IMR-90 (cell line): Measurements from ENCODE around the gene PRMT5. TPM values are rescaled to one million over a fixed set of nuclear protein-coding genes. Genes with fewer than 3 reads are reported as not detected.

Source experiments
- ATAC-seq: fragments of 200-7000 bp; cut with Tn5 transposase; 2 replicates; pipeline ENCODE4 v1.9.1; 2020; ENCODE audit warnings: low read depth, mild to moderate bottlenecking, moderate library complexity
- BruUV-seq: library from RNA; stranded (reverse); fragments of 400-500 nt; replicated peaks from 2 replicates; lab custom pipeline; 2021; lab: Mats Ljungman, UMichigan
- CTCF ChIA-PET: fragments of 300-600 bp; formaldehyde crosslinking; extraction: SDS; loops from one replicate; lab custom pipeline; 2021; ENCODE audit warnings: antibody characterized with exemption; lab: Yijun Ruan, JAX
- POLR2A ChIA-PET: fragments of 300-600 bp; sonication (Branson Sonifier 250); formaldehyde crosslinking; loops from one replicate; lab custom pipeline; 2022; ENCODE audit warnings: antibody characterized with exemption; ENCODE audit not compliant: unreplicated experiment; lab: Charles Lee
- DNase-seq: peaks from one replicate; pipeline ENCODE4 v3.0.0; 2013
- H2AFZ ChIP-seq: replicated peaks from 2 replicates; pipeline ENCODE3; 2013; ENCODE audit warnings: low read length, mild to moderate bottlenecking; ENCODE audit not compliant: poor library complexity
- H2AK5ac ChIP-seq: 2 replicates; pipeline ENCODE4 v1.6.1; 2013; ENCODE audit warnings: low read depth, low read length, inconsistent platforms
- H2AK9ac ChIP-seq: replicated peaks from 2 replicates; pipeline ENCODE3; 2013; ENCODE audit warnings: mild to moderate bottlenecking, low read depth, low read length, moderate library complexity; ENCODE audit not compliant: poor library complexity
- H2BK120ac ChIP-seq: 2 replicates; pipeline ENCODE4 v1.6.1; 2013; ENCODE audit warnings: low read depth, low read length, inconsistent platforms
- H2BK15ac ChIP-seq: 3 replicates; pipeline ENCODE4 v1.6.1; 2013; ENCODE audit warnings: low read depth, low read length, inconsistent platforms
- H2BK20ac ChIP-seq: 2 replicates; pipeline ENCODE4 v1.6.1; 2013; ENCODE audit warnings: low read depth, mild to moderate bottlenecking, inconsistent platforms, low read length, moderate library complexity
- H2BK5ac ChIP-seq: 2 replicates; pipeline ENCODE4 v1.6.1; 2013; ENCODE audit warnings: mild to moderate bottlenecking, low read depth, low read length, inconsistent platforms; ENCODE audit not compliant: poor library complexity, severe bottlenecking
- H3K14ac ChIP-seq: replicated peaks from 2 replicates; pipeline ENCODE4 v1.6.1; 2013; ENCODE audit warnings: low read depth, low read length, inconsistent platforms
- H3K18ac ChIP-seq: 2 replicates; pipeline ENCODE4 v1.6.1; 2013; ENCODE audit warnings: low read depth, low read length, control low read depth
- H3K23ac ChIP-seq: 2 replicates; pipeline ENCODE4 v1.6.1; 2013; ENCODE audit warnings: low read depth, low read length, inconsistent platforms
- H3K27ac ChIP-seq: 2 replicates; pipeline ENCODE4 v1.5.1; 2013; ENCODE audit warnings: mild to moderate bottlenecking, control low read depth, low read length; ENCODE audit not compliant: insufficient read depth
- H3K27me3 ChIP-seq: 2 replicates; pipeline ENCODE4 v1.6.1; 2013; ENCODE audit warnings: low read length; ENCODE audit not compliant: control insufficient read depth, insufficient read depth
- H3K36me3 ChIP-seq: 2 replicates; pipeline ENCODE4 v1.6.1; 2013; ENCODE audit warnings: low read length, mixed read lengths; ENCODE audit not compliant: control insufficient read depth, insufficient read depth
- H3K4ac ChIP-seq: 2 replicates; pipeline ENCODE4 v1.6.1; 2013; ENCODE audit warnings: low read depth, low read length, inconsistent platforms
- H3K4me1 ChIP-seq: 2 replicates; pipeline ENCODE4 v1.6.1; 2013; ENCODE audit warnings: low read length, mixed read lengths; ENCODE audit not compliant: control insufficient read depth, insufficient read depth
- H3K4me2 ChIP-seq: 2 replicates; pipeline ENCODE4 v1.6.1; 2013; ENCODE audit warnings: low read depth, mild to moderate bottlenecking, control low read depth, low read length, moderate library complexity
- H3K4me3 ChIP-seq: 2 replicates; pipeline ENCODE4 v1.5.1; 2013; ENCODE audit warnings: low read depth, mild to moderate bottlenecking, control low read depth, low read length, moderate library complexity; ENCODE audit not compliant: insufficient read depth
- H3K56ac ChIP-seq: 2 replicates; pipeline ENCODE4 v1.6.1; 2013; ENCODE audit warnings: low read length, inconsistent platforms; ENCODE audit not compliant: insufficient read depth; ENCODE audit errors: extremely low read depth
- H3K79me1 ChIP-seq, 2 experiments: 2 replicates each; pipeline ENCODE4 v1.6.1; 2013; ENCODE audit warnings: low read length in 2 of 2, inconsistent platforms in 1 of 2, low read depth in 1 of 2
- H3K9ac ChIP-seq: 2 replicates; pipeline ENCODE4 v1.6.1; 2013; ENCODE audit warnings: low read depth, low read length, control low read depth
- H3K9me1 ChIP-seq: 2 replicates; pipeline ENCODE4 v1.6.1; 2013; ENCODE audit warnings: low read length, inconsistent platforms; ENCODE audit not compliant: insufficient read depth
- H3K9me3 ChIP-seq: 2 replicates; pipeline ENCODE4 v1.6.1; 2013; ENCODE audit warnings: low read length; ENCODE audit not compliant: control insufficient read depth, insufficient read depth
- H4K20me1 ChIP-seq: 2 replicates; pipeline ENCODE4 v1.6.1; 2013; ENCODE audit warnings: low read length, inconsistent platforms; ENCODE audit not compliant: insufficient read depth
- H4K5ac ChIP-seq: 2 replicates; pipeline ENCODE4 v1.6.1; 2013; ENCODE audit warnings: mild to moderate bottlenecking, low read depth, low read length, control low read depth
- H4K8ac ChIP-seq, 2 experiments: 2 replicates each; pipeline ENCODE4 v1.6.1; 2013; ENCODE audit warnings: low read depth in 2 of 2, low read length in 2 of 2, control low read depth in 1 of 2, inconsistent platforms in 1 of 2
- H4K91ac ChIP-seq: 2 replicates; pipeline ENCODE4 v1.6.1; 2013; ENCODE audit warnings: low read depth, low read length, inconsistent platforms; ENCODE audit not compliant: insufficient read depth
- CEBPB ChIP-seq: IDR thresholded peaks from 2 replicates; pipeline ENCODE4 v1.6.1; 2012; ENCODE audit warnings: low read depth, low read length, improper control_type of control experiment
- ELK1 ChIP-seq: fragments of 150-350 bp; IDR thresholded peaks from 2 replicates; pipeline ENCODE4 v1.6.1; 2016; ENCODE audit warnings: low read depth, mild to moderate bottlenecking, low read length, moderate library complexity, borderline replicate concordance
- MXI1 ChIP-seq: IDR thresholded peaks from 2 replicates; pipeline ENCODE4 v1.6.1; 2012; ENCODE audit warnings: low read depth, mild to moderate bottlenecking, low read length, moderate library complexity, borderline replicate concordance
- NFE2L2 ChIP-seq: fragments of 150-350 bp; IDR thresholded peaks from 2 replicates; pipeline ENCODE4 v1.6.1; 2016; ENCODE audit warnings: low read depth, mild to moderate bottlenecking, low read length
- RCOR1 ChIP-seq: IDR thresholded peaks from 2 replicates; pipeline ENCODE4 v1.6.1; 2012; ENCODE audit warnings: mild to moderate bottlenecking, low read length, improper control_type of control experiment; ENCODE audit not compliant: insufficient replicate concordance
- RFX5 ChIP-seq: IDR thresholded peaks from 2 replicates; pipeline ENCODE4 v1.8.0; 2012; ENCODE audit warnings: low read depth, mild to moderate bottlenecking, low read length, moderate library complexity
- SMC3 ChIP-seq: fragments of 150-350 bp; IDR thresholded peaks from 2 replicates; pipeline ENCODE4 v1.6.1; 2016; ENCODE audit warnings: low read depth, mild to moderate bottlenecking, antibody characterized with exemption, low read length, moderate library complexity
- WGBS, 2 experiments: methylation state at CpG; one replicate each; pipeline versions ENCODE4 v1.1.5 to v1.1.7; 2013; ENCODE audit warnings: missing lambda C conversion rate in 2 of 2; ENCODE audit not compliant: insufficient read length in 1 of 2; ENCODE audit errors: extremely low coverage in 2 of 2; 5-methylcytosine and 5-hydroxymethylcytosine counted together
- dilution Hi-C: fragments of 300-500 bp; cut with HindIII; formaldehyde crosslinking; loops from one replicate; pipeline ENCODE4 v1.14.3; 2018; ENCODE audit warnings: low sequenced_read_pairs; ENCODE audit not compliant: unreplicated experiment
- in situ Hi-C: fragments of 300-500 bp; cut with MboI; formaldehyde crosslinking; loops from 3 replicates; pipeline ENCODE4 v1.14.3; 2019; ENCODE audit warnings: low sequenced_read_pairs, inconsistent platforms, mixed read lengths
- intact Hi-C: fragments of 100-400 bp; cut with micrococcal nuclease; formaldehyde crosslinking; loops from 2 replicates; pipeline ENCODE4 v1.10.0; 2022
- polyA plus RNA-seq, 3 experiments: library from polyadenylated mRNA; depleted of rRNA; stranded (reverse); fragments of >200 nt; gene quantifications; 2 replicates each; pipeline ENCODE4 v1.2.3, GENCODE V29; 2012; ENCODE audit warnings: low replicate concordance in 1 of 3
- total RNA-seq: library from RNA; depleted of rRNA; stranded (reverse); fragments of >200 nt; gene quantifications from 2 replicates; pipeline ENCODE4 v1.2.3, GENCODE V29; 2012

The PRMT5 gene
- total and polyA plus RNA-seq, 2 of the 4 experiments (the other 2 are of a cell fraction), result 99.3 to 136 TPM

- peaks cover 41% of the 10 kb centered on the region for H3K36me3 ChIP-seq
- WGBS, 2 experiments, result no CpG with 5 or more reads among the region's 1 CpG
- H3K56ac ChIP-seq, result no peak overlapping the region
- no peak overlapping the region for H3K27ac ChIP-seq
- H2AFZ ChIP-seq, result no peak overlapping the region
- CTCF ChIA-PET, result no interaction called here
- POLR2A ChIA-PET, result no interaction called here
- ATAC-seq (no peak), DNase-seq (no peak)
- H3K4me1 ChIP-seq, result peaks cover 7% of the 10 kb centered on the region
- H4K5ac ChIP-seq, result no peak overlapping the region
- no peak overlapping the region for H2BK5ac ChIP-seq
- H4K91ac ChIP-seq, result no peak overlapping the region
- H3K4me3 ChIP-seq, result no peak overlapping the region
- H2AK5ac ChIP-seq, result no peak overlapping the region
- no peaks in the 10 kb centered on the region for H3K27me3 ChIP-seq
- H3K18ac ChIP-seq, result no peak overlapping the region
- BruUV-seq, result no TSS peak
- no peak overlapping the region for H2BK20ac ChIP-seq
- dilution Hi-C loops, result no loop called here
- H3K4ac ChIP-seq, result no peak overlapping the region
- H4K20me1 ChIP-seq, result peaks cover 23% of the 10 kb centered on the region; the same call in 1 of the 2 replicates
- intact Hi-C loops, result no loop called here
- no peak overlapping the region for H4K8ac ChIP-seq
- H3K9ac ChIP-seq, result no peak overlapping the region
- H2BK15ac ChIP-seq, result no peak overlapping the region
- no peak overlapping the region for H2BK120ac ChIP-seq
- H3K9me3 ChIP-seq, result no peaks in the 10 kb centered on the region
- in situ Hi-C loops, result no loop called here
- H3K14ac ChIP-seq, result no peak overlapping the region
- H3K4me2 ChIP-seq, result no peak overlapping the region
- H3K79me1 ChIP-seq, result peaks cover 21 to 39% of the 10 kb centered on the region in 2 experiments
- no peaks in the 10 kb centered on the region for H3K9me1 ChIP-seq
- TF ChIP-seq CEBPB (no peak), SMC3 (no peak), ELK1 (no peak), RFX5 (no peak), MXI1 (no peak), NFE2L2 (no peak), RCOR1 (no peak)
- no peak overlapping the region for H2AK9ac ChIP-seq
- H3K23ac ChIP-seq, result no peak overlapping the region
Observed at GRCh38 chr14:22971152-22971551, 42.0 kb upstream of the PRMT5 start.
